Heart left ventricle (tissue), 13 donors: ENCODE data around the gene SMPD4.
"Not testable (repeated sequence)": the region's sequence is repeated elsewhere in the genome, so short reads cannot be mapped to it uniquely, and the experiment has no call there.

Experiments used
- CTCF ChIP-seq, 12 donors: fragments of 200-600 bp; sonication (generic) in 4 of 12; IDR thresholded peaks; one replicate each; pipeline versions ENCODE4 v1.5.0 to v1.8.0; 2018 to 2022; ENCODE audit warnings: antibody characterized with exemption in 12 of 12, mild to moderate bottlenecking in 5 of 12
- POLR2A ChIP-seq, 2 donors: fragments of 450-650 bp; IDR thresholded peaks; one replicate each; pipeline ENCODE4 v1.6.1; 2017; ENCODE audit warnings: antibody characterized with exemption in 2 of 2, mild to moderate bottlenecking in 2 of 2, moderate library complexity in 2 of 2
- donor health status: ischemic (EF 13 %, LVEDD 7.1; RV severe dilation, severe dysfunction).
- donor health status: DM: no; HTN: yes; CAD: no.
- donor health status: DM: no; HTN: no; CAD: no.
- donor health status: ischemic (EF 25% LVEDD 6.9; RV normal size, moderate dysfunction).
- donor health status: ischemic (EF 25% LVEDD 5.7; RV mildly dilated, moderate dysfunction).
- donor health status: ischemic (EF 35%, LVEDD 5.7; RV mildly dilated, moderate dysfunction).
- donor health status: nonischemic (EF 11% LVEDD 7.7; RV severe dilation, severe dysfunction).
- donor health status: DM: yes; HTN: yes; CAD: no.
- donor health status: PGD.
- donor health status: ischemic (EF 29% LVEDD 5.4; RV normal size, mild dysfunction).
- donor health status: nonischemic (EF 23%, LVEDD 6.1; RV moderate dilation, normal function).

- TF ChIP-seq CTCF, POLR2A (IDR thresholded peaks at IDR 0.05): not testable (repeated sequence)
Measured at GRCh38 chr2:130162486-130162885, 18.9 kb downstream of the SMPD4 start.
